SK-N-SH (cell line): ENCODE results near the gene APOL6. TPM values are rescaled to one million over a fixed set of nuclear protein-coding genes. Genes with fewer than 3 reads are reported as not detected.

Source experiments
- CTCF ChIA-PET: fragments of 300-600, 350-600 bp; formaldehyde crosslinking; extraction: SDS; loops from one replicate; lab custom pipeline; 2021; lab: Yijun Ruan, JAX
- POLR2A ChIA-PET: fragments of 350-600 bp; sonication (Branson Sonifier 250); formaldehyde crosslinking; extraction: SDS; loops from one replicate; lab custom pipeline; 2020; ENCODE audit warnings: antibody characterized with exemption, inconsistent platforms; lab: Yijun Ruan, JAX
- DNase-seq: peaks from one replicate; pipeline ENCODE4 v3.0.0; 2012
- H2AFZ ChIP-seq: fragments of 200-600 bp; sonication (generic); 2 replicates; pipeline ENCODE4 v1.8.1; 2016; ENCODE audit warnings: antibody characterized with exemption, mild to moderate bottlenecking, low read depth
- H3F3A ChIP-seq: fragments of 200-600 bp; sonication (generic); replicated peaks from 2 replicates; pipeline ENCODE3; 2016; ENCODE audit warnings: antibody characterized with exemption, mild to moderate bottlenecking; ENCODE audit not compliant: insufficient read depth
- H3K27ac ChIP-seq, 2 experiments: fragments of 200-500 bp in 1 of 2; fragments of 200-600 bp in 1 of 2; sonication (Bioruptor generic) in 1 of 2; sonication (generic), shearing (Covaris generic) in 1 of 2; 2 replicates each; pipeline versions ENCODE4 v1.5.1 to v1.6.1; 2014 to 2016; ENCODE audit warnings: low read depth in 2 of 2, inconsistent platforms in 1 of 2, low read length in 1 of 2, mild to moderate bottlenecking in 1 of 2, mixed read lengths in 1 of 2
- H3K27me3 ChIP-seq: fragments of 200-600 bp; sonication (generic), shearing (Covaris generic); 2 replicates; pipeline ENCODE4 v1.6.1; 2016; ENCODE audit warnings: mixed run types; ENCODE audit not compliant: insufficient read depth
- H3K36me3 ChIP-seq, 2 experiments: fragments of 200-500 bp in 1 of 2; fragments of 200-600 bp in 1 of 2; sonication (Bioruptor generic) in 1 of 2; sonication (generic) in 1 of 2; replicated peaks in 1 of 2; 2 replicates each; pipeline versions ENCODE3 to v1.5.1; 2014 to 2016; ENCODE audit warnings: low read length in 1 of 2, mild to moderate bottlenecking in 1 of 2; ENCODE audit not compliant: insufficient read depth in 2 of 2, control insufficient read depth in 1 of 2
- H3K4me1 ChIP-seq, 2 experiments: fragments of 200-500 bp in 1 of 2; fragments of 200-600 bp in 1 of 2; sonication (Bioruptor generic) in 1 of 2; sonication (generic), shearing (Covaris generic) in 1 of 2; 2 replicates each; pipeline versions ENCODE4 v1.5.1 to v1.6.1; 2014 to 2016; ENCODE audit warnings: low read depth in 1 of 2, low read length in 1 of 2, mixed run types in 1 of 2; ENCODE audit not compliant: insufficient read depth in 2 of 2, control insufficient read depth in 1 of 2
- H3K4me2 ChIP-seq: fragments of 200-600 bp; sonication (generic), shearing (Covaris generic); 2 replicates; pipeline ENCODE4 v1.6.1; 2017; ENCODE audit warnings: mixed run types
- H3K4me3 ChIP-seq, 2 experiments: fragments of 200-500 bp in 1 of 2; fragments of 200-600 bp in 1 of 2; sonication (Bioruptor generic) in 1 of 2; sonication (generic), shearing (Covaris generic) in 1 of 2; 2 replicates each; pipeline versions ENCODE4 v1.5.1 to v1.8.1; 2014 to 2016; ENCODE audit warnings: low read depth in 2 of 2, inconsistent platforms in 1 of 2, low read length in 1 of 2, mild to moderate bottlenecking in 1 of 2, mixed read lengths in 1 of 2, moderate library complexity in 1 of 2
- H3K79me2 ChIP-seq: fragments of 200-600 bp; sonication (generic); 2 replicates; pipeline ENCODE4 v1.8.1; 2017; ENCODE audit warnings: mild to moderate bottlenecking; ENCODE audit not compliant: insufficient read depth
- H3K9ac ChIP-seq: fragments of 200-600 bp; sonication (generic); 2 replicates; pipeline ENCODE4 v1.6.1; 2017; ENCODE audit warnings: mixed run types
- H3K9me2 ChIP-seq: fragments of 200-600 bp; sonication (generic); 2 replicates; pipeline ENCODE4 v1.6.1; 2017; ENCODE audit warnings: mixed run types
- H3K9me3 ChIP-seq: fragments of 200-600 bp; sonication (generic); 2 replicates; pipeline ENCODE4 v1.6.1; 2017; ENCODE audit warnings: mixed run types, mild to moderate bottlenecking, moderate library complexity
- H4K20me1 ChIP-seq: fragments of 200-600 bp; sonication (generic); 2 replicates; pipeline ENCODE4 v1.6.1; 2017; ENCODE audit warnings: mild to moderate bottlenecking, mixed run types; ENCODE audit not compliant: insufficient read depth
- CHD2 ChIP-seq: fragments of 150-350 bp; IDR thresholded peaks from 2 replicates; pipeline ENCODE4 v1.6.1; 2018; ENCODE audit warnings: low read length; ENCODE audit not compliant: partially characterized antibody
- FOSL2 ChIP-seq: IDR thresholded peaks from 2 replicates; pipeline ENCODE4 v1.4.0; 2012; ENCODE audit warnings: low read depth, mild to moderate bottlenecking, moderate library complexity, borderline replicate concordance
- FOXJ3 ChIP-seq: sonication (generic); formaldehyde crosslinking; IDR thresholded peaks from 2 replicates; pipeline ENCODE4 v1.5.1; 2020; ENCODE audit warnings: mild to moderate bottlenecking, missing genetic modification reagents
- FOXM1 ChIP-seq: IDR thresholded peaks from 2 replicates; pipeline ENCODE4 v1.4.0; 2012; ENCODE audit warnings: low read depth, mild to moderate bottlenecking
- GABPA ChIP-seq: IDR thresholded peaks from 2 replicates; pipeline ENCODE4 v1.4.0; 2012; ENCODE audit warnings: low read depth, mild to moderate bottlenecking
- GATA2 ChIP-seq: sonication (generic); formaldehyde crosslinking; IDR thresholded peaks from 2 replicates; pipeline ENCODE4 v1.5.0; 2020; ENCODE audit warnings: mild to moderate bottlenecking, missing genetic modification reagents
- MEF2A ChIP-seq: IDR thresholded peaks from 2 replicates; pipeline ENCODE4 v1.4.0; 2012; ENCODE audit warnings: low read depth, borderline replicate concordance
- MXI1 ChIP-seq: IDR thresholded peaks from 2 replicates; pipeline ENCODE4 v1.6.1; 2012; ENCODE audit warnings: mild to moderate bottlenecking, low read depth, low read length, improper control_type of control experiment
- NFIC ChIP-seq: IDR thresholded peaks from 2 replicates; pipeline ENCODE4 v1.4.0; 2012; ENCODE audit warnings: borderline replicate concordance
- NRF1 ChIP-seq: IDR thresholded peaks from 2 replicates; pipeline ENCODE4 v1.6.1; 2012; ENCODE audit warnings: low read depth, mild to moderate bottlenecking, low read length
- POLR2AphosphoS5 ChIP-seq: IDR thresholded peaks from 2 replicates; pipeline ENCODE4 v1.6.1; 2012; ENCODE audit warnings: low read depth, low read length
- RCOR1 ChIP-seq: fragments of 150-350 bp; IDR thresholded peaks from 2 replicates; pipeline ENCODE4 v1.6.1; 2017; ENCODE audit warnings: antibody characterized with exemption, low read length
- RXRA ChIP-seq: IDR thresholded peaks from 2 replicates; pipeline ENCODE4 v1.4.0; 2012; ENCODE audit warnings: low read depth, mild to moderate bottlenecking, borderline replicate concordance
- SIN3A ChIP-seq: IDR thresholded peaks from 2 replicates; pipeline ENCODE4 v1.6.1; 2012; ENCODE audit warnings: low read depth, mild to moderate bottlenecking, low read length, moderate library complexity, borderline replicate concordance
- TCF12 ChIP-seq: IDR thresholded peaks from 2 replicates; pipeline ENCODE4 v1.4.0; 2012
- TEAD4 ChIP-seq: IDR thresholded peaks from 2 replicates; pipeline ENCODE4 v1.4.0; 2012; ENCODE audit warnings: mild to moderate bottlenecking, borderline replicate concordance; ENCODE audit not compliant: insufficient read depth
- YY1 ChIP-seq: IDR thresholded peaks from 2 replicates; pipeline ENCODE4 v1.4.0; 2012; ENCODE audit warnings: low read depth, mild to moderate bottlenecking
- WGBS: methylation state at CpG from one replicate; pipeline ENCODE4 v1.1.6; 2017; ENCODE audit warnings: low lambda C conversion rate; 5-methylcytosine and 5-hydroxymethylcytosine counted together
- polyA plus RNA-seq, 3 experiments: library from polyadenylated mRNA; depleted of rRNA; stranded (reverse); fragments of >200 nt; gene quantifications; 2 replicates each; pipeline ENCODE4 v1.2.3, GENCODE V29; 2012
- TF ChIP-seq, protein P1 (sequence below): IDR thresholded peaks from 2 replicates; pipeline ENCODE4; 2012
- TF ChIP-seq, protein P2 (sequence below): fragments of 150-350 bp; IDR thresholded peaks from 2 replicates; pipeline ENCODE4 v1.6.1; 2016; ENCODE audit warnings: mild to moderate bottlenecking, low read depth, low read length
- TF ChIP-seq, protein P3 (sequence below): fragments of 150-350 bp; IDR thresholded peaks from 2 replicates; pipeline ENCODE4 v1.6.1; 2017; ENCODE audit warnings: antibody characterized with exemption, low read length, low read depth, borderline replicate concordance
- TF ChIP-seq, protein P4 (sequence below): IDR thresholded peaks from 2 replicates; pipeline ENCODE4 v1.4.0; 2012; ENCODE audit warnings: low read depth, borderline replicate concordance

The APOL6 gene
- polyA plus RNA-seq, 1 of the 3 experiments (the other 2 are of a cell fraction), result 0.90 TPM

DNA sequence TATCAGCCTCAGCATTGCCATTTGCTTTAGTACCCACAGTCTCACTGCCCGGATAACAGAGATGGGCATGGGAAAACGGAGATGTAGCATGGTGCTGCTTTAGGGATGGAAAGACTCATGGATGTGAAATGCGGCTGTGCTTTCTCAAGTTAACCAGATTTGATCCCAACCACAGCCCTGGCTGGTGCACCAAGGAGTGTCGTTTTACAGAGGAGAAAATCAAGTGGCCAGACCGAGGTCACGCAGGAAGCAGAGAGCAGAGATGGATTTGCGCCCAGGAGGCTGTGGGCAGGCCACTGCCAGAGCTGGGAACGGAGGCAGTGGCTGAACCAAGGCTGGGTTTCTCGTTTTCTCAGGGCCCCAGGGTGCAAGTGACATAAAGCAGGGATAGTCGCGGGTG is 40.2 kb upstream of the APOL6 start:
- Histone ChIP-seq H4K20me1 (no peaks in the 10 kb centered on the region), H3F3A (peaks cover 3% of the 10 kb centered on the region), H3K79me2 (no peaks in the 10 kb centered on the region), H3K4me1 (peaks cover 0 to 54% of the 10 kb centered on the region in 2 experiments; a peak in 2 of 4 replicates), H3K9me3 (no peaks in the 10 kb centered on the region), H3K9ac (no peak overlapping the region), H3K36me3 (no peaks in the 10 kb centered on the region), H2AFZ (no peak overlapping the region), H3K4me2 (peak overlapping the region; percentile 28; the same call in 1 of the 2 replicates), H3K9me2 (no peaks in the 10 kb centered on the region), H3K4me3 (no peak overlapping the region), H3K27ac (peak overlapping the region; percentile 23 to 97; a peak in 3 of 4 replicates), H3K27me3 (no peaks in the 10 kb centered on the region; the same call in 1 of the 2 replicates)
- no peak for DNase-seq
- no peak for TF ChIP-seq RXRA
- no peak for TF ChIP-seq MEF2A
- TF ChIP-seq RCOR1, result no peak
- no peak for TF ChIP-seq NRF1
- no peak for TF ChIP-seq TEAD4
- peak; percentile 27; the same call in 1 of the 2 replicates for TF ChIP-seq NFIC
- TF ChIP-seq, protein P1, sequence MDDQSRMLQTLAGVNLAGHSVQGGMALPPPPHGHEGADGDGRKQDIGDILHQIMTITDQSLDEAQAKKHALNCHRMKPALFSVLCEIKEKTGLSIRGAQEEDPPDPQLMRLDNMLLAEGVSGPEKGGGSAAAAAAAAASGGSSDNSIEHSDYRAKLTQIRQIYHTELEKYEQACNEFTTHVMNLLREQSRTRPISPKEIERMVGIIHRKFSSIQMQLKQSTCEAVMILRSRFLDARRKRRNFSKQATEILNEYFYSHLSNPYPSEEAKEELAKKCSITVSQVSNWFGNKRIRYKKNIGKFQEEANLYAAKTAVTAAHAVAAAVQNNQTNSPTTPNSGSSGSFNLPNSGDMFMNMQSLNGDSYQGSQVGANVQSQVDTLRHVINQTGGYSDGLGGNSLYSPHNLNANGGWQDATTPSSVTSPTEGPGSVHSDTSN, result peak; percentile 69; the same call in 1 of the 2 replicates
- peak; percentile 94 for TF ChIP-seq TCF12
- TF ChIP-seq GATA2 (CRISPR knock-in tag), result no peak
- peak; percentile 61; the same call in 1 of the 2 replicates for TF ChIP-seq POLR2AphosphoS5
- TF ChIP-seq, protein P2, sequence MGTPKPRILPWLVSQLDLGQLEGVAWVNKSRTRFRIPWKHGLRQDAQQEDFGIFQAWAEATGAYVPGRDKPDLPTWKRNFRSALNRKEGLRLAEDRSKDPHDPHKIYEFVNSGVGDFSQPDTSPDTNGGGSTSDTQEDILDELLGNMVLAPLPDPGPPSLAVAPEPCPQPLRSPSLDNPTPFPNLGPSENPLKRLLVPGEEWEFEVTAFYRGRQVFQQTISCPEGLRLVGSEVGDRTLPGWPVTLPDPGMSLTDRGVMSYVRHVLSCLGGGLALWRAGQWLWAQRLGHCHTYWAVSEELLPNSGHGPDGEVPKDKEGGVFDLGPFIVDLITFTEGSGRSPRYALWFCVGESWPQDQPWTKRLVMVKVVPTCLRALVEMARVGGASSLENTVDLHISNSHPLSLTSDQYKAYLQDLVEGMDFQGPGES, result no peak
- TF ChIP-seq, protein P3, sequence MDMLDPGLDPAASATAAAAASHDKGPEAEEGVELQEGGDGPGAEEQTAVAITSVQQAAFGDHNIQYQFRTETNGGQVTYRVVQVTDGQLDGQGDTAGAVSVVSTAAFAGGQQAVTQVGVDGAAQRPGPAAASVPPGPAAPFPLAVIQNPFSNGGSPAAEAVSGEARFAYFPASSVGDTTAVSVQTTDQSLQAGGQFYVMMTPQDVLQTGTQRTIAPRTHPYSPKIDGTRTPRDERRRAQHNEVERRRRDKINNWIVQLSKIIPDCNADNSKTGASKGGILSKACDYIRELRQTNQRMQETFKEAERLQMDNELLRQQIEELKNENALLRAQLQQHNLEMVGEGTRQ, result no peak
- TF ChIP-seq FOSL2, result no peak
- TF ChIP-seq FOXJ3 (CRISPR knock-in tag), result no peak
- ChIA-PET POLR2A (no interaction called here), CTCF (interaction anchor here (0.6 to 1.4 kb wide), 2 partner anchors 24 to 150 kb away, joined by 3 to 6 read pairs; no protein-coding TSS in a partner anchor)
- WGBS, result 43% methylated on average over 8 of the region's 11 CpGs

DNA sequence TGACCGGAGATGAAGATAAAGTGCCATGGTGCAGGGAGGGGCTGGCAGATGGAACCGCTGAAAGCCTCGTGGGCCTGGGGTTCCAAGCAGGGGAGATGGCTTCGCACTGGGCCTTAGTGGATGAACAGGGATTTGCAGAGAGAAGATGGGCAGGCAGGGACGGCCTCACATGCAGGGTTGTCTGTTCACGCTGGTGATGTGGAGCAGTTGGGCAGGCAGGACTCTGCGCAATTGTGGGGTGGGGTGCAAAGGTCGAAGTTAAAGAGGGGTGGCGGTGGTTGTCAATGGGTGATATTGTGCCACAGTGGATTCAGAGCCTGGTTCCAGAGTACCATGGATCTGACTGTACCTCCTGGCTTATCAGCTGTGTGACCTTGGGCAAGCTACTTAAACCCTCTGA is 39.0 kb upstream of the APOL6 start:
- no peaks in the 10 kb centered on the region; the same call in 1 of the 2 replicates for H3K27me3 ChIP-seq
- H3K79me2 ChIP-seq, result no peaks in the 10 kb centered on the region
- no peak overlapping the region for H2AFZ ChIP-seq
- no peaks in the 10 kb centered on the region for H3K9me2 ChIP-seq
- CTCF ChIA-PET, result interaction anchor here (1.1 to 1.5 kb wide), 2 partner anchors 18 to 515 kb away, joined by 3 to 4 read pairs; no protein-coding TSS in a partner anchor
- WGBS, result 95% methylated on average over 9 of the region's 9 CpGs
- H3K4me2 ChIP-seq, result no peak overlapping the region
- POLR2A ChIA-PET, result interaction anchor here (0.7 kb wide), 1 partner anchor 228 kb away, joined by 3 read pairs; no protein-coding TSS in a partner anchor
- no peaks in the 10 kb centered on the region for H4K20me1 ChIP-seq
- DNase-seq, result no peak
- H3K27ac ChIP-seq, result no peak overlapping the region; a peak in 1 of 4 replicates
- H3K9me3 ChIP-seq, result no peaks in the 10 kb centered on the region
- peaks cover 0 to 52% of the 10 kb centered on the region in 2 experiments; a peak in 2 of 4 replicates for H3K4me1 ChIP-seq
- H3K36me3 ChIP-seq, result no peaks in the 10 kb centered on the region
- no peak overlapping the region for H3K4me3 ChIP-seq
- peaks cover 1% of the 10 kb centered on the region for H3F3A ChIP-seq
- no peak overlapping the region for H3K9ac ChIP-seq
- TF ChIP-seq, protein P1, result no peak
- TF ChIP-seq SIN3A, result no peak
- no peak for TF ChIP-seq GABPA
- no peak for TF ChIP-seq MEF2A
- TF ChIP-seq FOXJ3 (CRISPR knock-in tag), result no peak
- TF ChIP-seq MXI1, result no peak
- no peak for TF ChIP-seq YY1
- TF ChIP-seq, protein P3, result no peak
- TF ChIP-seq, protein P4, sequence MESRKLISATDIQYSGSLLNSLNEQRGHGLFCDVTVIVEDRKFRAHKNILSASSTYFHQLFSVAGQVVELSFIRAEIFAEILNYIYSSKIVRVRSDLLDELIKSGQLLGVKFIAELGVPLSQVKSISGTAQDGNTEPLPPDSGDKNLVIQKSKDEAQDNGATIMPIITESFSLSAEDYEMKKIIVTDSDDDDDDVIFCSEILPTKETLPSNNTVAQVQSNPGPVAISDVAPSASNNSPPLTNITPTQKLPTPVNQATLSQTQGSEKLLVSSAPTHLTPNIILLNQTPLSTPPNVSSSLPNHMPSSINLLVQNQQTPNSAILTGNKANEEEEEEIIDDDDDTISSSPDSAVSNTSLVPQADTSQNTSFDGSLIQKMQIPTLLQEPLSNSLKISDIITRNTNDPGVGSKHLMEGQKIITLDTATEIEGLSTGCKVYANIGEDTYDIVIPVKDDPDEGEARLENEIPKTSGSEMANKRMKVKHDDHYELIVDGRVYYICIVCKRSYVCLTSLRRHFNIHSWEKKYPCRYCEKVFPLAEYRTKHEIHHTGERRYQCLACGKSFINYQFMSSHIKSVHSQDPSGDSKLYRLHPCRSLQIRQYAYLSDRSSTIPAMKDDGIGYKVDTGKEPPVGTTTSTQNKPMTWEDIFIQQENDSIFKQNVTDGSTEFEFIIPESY, result no peak
- TF ChIP-seq CHD2, result no peak
- no peak for TF ChIP-seq FOXM1
